ENCODE results near the gene PABPN1L.

DNA sequence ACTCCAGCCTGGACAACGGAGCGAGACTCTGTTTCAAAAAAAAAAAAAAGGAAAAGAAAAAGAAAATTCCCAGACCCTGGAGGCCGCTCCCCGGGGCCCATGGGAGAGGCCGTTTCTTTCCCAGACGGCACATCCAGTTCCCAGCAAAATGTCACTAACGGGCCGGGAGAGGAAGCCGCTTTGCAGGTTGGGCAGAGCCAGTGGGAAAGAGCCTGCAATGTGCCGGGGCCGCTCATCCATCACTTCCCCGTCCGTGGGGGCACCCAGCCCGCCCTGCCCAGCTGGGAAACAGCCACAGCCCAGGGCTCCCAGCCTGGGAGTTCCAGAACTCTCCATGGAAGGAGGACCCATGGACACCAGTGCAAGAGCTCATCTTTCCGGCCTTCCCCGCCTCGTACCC, 41.8 kb upstream of the PABPN1L start:
- TF ChIP-seq, protein P1, sequence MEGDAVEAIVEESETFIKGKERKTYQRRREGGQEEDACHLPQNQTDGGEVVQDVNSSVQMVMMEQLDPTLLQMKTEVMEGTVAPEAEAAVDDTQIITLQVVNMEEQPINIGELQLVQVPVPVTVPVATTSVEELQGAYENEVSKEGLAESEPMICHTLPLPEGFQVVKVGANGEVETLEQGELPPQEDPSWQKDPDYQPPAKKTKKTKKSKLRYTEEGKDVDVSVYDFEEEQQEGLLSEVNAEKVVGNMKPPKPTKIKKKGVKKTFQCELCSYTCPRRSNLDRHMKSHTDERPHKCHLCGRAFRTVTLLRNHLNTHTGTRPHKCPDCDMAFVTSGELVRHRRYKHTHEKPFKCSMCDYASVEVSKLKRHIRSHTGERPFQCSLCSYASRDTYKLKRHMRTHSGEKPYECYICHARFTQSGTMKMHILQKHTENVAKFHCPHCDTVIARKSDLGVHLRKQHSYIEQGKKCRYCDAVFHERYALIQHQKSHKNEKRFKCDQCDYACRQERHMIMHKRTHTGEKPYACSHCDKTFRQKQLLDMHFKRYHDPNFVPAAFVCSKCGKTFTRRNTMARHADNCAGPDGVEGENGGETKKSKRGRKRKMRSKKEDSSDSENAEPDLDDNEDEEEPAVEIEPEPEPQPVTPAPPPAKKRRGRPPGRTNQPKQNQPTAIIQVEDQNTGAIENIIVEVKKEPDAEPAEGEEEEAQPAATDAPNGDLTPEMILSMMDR (IDR thresholded peaks at IDR 0.05; ENCODE audit: low read length), result no peak
- TF ChIP-seq EZH2 (optimal IDR thresholded peaks at IDR 0.05; ENCODE audit: low read depth, low read length) (no peak), EZH2phosphoT487 (IDR thresholded peaks at IDR 0.05; ENCODE audit: low read length) (no peak)

Data from MM.1S (cell line).